Stimulated activated CD4-positive, alpha-beta T cell treated with anti-CD3 and anti-CD28 coated beads, Interleukin-1b, Interleukin-23, amount 100 ng/mL, for 48 hours (primary cell): ENCODE data around the gene GRIA4.

ENCODE experiments used
- DNase-seq: peaks from one replicate; pipeline ENCODE4 v3.0.0-alpha.2; 2020

Gene GRIA4

GRCh38 chr11:105609832-105610781 lies at the start of gene GRIA4:
GRIA4 (plus strand) TSS chr11:105610073; CDS start chr11:105610998, 925 bp downstream.
- DNase-seq = peak; percentile 5

DNA sequence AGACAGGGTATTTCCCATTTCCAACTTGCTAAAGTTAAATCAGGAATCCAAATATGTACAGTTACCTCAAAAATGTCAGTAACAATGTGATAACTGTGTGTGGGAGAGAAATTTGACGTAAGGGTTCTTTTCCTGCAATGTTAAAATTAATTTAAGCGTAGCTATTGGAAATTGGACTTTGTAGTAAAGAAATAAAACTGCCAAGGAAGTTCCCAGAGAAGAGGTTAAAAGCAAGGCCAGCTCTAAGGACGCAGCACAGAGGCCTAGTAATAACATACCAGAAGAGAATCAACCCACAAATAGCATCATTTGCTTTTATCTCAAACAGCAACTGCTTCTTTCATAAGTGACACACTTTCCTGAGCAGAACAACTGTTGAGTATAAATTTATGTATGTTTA lies 36.8 kb upstream of the GRIA4 start:
- DNase-seq = no peak

- no peak for DNase-seq
Measured at GRCh38 chr11:105574974-105575373, 34.9 kb upstream of the GRIA4 start.

GRCh38 chr11:105577641-105578040 lies 32.2 kb upstream of the GRIA4 start:
- no peak for DNase-seq

GRCh38 chr11:105579111-105579510 lies 30.8 kb upstream of the GRIA4 start:
- no peak for DNase-seq

DNA sequence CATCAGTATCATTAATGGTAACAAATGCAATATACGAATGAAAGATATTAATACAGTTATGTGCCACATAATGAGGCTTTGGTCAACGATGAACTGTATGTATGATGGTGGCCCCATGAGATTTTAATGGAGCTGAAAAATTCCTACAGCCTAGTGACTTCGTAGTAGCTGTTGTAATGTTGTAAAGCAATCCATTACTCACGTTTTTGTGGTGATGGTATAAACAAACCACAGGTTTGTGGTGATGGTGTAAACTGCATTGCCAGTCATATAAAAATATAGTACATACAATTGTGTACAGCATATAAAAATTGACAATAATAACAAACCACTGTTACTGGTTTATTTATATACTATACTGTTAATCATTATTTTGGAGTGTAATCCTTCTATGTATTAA lies 27.4 kb upstream of the GRIA4 start:
- DNase-seq = no peak

DNA sequence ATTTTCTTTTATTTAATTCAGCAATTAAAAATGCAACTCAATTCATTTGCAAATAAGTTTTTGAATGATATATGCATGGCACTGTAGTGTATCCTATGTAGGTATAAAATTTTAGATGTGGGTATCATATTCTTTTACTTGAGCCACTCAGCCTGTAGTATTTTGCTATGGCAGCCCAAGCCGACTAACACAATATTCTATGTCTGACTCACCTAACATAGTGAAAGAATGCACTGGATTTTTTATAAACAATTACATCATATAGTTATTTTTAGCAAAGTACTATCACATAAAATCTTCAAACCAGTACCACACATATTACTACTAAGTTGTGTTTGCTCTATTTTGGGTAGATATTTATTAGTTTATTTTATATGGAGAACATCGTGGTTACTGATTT lies 21.9 kb upstream of the GRIA4 start:
- DNase-seq = no peak

DNA sequence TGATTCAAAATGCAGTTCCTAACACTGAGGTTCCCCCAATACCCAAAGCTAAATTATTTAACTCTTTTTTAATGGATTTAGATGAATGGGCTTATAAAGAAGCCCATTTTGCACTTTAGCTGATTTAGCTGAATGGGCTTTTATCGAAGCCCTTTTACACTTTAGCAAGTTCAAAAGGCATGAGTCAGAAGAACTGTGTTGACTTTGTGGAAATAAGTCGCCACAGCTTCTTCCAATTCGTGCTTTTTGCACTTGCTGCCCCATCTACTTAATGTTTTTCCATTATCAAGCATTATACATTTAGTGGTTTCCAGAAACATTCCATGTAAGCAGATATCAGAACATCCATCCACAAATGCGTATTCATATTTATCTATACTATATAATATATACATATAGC lies 20.5 kb upstream of the GRIA4 start:
- DNase-seq = no peak

DNA sequence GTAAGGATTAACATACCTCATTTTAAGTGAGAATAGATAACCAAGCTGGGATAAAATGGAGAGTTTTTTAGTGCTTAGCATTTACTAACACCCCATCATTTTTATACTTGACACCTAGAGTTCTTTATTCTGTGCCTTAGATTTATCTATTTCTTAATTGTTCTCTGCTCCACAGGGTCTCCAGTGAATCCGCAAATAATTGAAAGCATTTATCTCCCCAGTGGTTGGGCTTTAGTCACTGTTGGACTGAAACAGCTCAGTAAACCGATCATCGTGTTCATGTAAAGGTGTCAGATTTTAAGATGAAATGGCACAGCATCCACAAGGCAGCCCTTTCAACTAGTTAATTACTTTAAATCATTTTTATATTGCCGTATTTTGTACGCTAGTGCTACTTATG lies 17.8 kb upstream of the GRIA4 start:
- no peak for DNase-seq

- no peak for DNase-seq
Measured at GRCh38 chr11:105598371-105598770, 11.5 kb upstream of the GRIA4 start.

GRCh38 chr11:105603156-105603555 lies 6.7 kb upstream of the GRIA4 start:
- DNase-seq = no peak

GRCh38 chr11:105609341-105609781 lies 512 bp upstream of the GRIA4 start:
- peak; percentile 5 for DNase-seq

- DNase-seq = no peak
Measured at GRCh38 chr11:105610871-105611571, 1.1 kb downstream of the GRIA4 start.

DNA sequence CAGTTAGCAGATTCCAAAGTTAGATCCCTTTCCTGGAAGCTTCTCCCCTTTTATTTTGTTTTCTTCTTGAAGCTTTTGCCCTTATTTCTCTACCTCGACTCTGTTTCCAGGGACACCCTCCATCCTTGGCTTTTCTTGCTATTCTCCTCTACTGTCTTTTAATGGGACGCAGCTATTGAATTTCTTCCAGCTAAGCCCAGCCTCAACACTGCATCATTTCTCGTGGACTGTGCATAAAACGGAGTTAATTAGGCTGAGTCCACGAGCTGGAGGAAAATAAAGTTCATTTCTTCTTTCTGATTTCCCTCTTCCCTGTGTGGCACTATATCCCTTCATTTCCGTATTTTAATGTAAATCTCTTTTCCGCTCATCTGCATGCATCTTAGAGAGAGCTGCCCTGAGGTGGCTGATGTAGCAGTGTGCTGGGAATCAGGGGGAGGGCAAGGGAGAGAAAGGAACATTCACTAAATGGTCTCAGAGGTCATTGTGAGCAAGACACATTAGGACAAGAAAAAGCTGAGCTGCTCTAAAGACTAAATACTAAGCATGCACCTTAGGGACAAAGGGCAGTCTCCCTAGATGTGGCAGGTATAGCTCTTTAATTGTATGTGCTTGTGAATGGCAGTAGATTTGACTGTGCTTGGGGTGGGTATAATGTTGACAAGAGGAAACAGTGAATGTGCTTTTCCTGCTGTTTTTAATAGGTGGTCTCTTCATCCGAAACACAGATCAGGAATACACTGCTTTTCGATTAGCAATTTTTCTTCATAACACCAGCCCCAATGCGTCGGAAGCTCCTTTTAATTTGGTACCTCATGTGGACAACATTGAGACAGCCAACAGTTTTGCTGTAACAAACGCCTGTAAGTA lies 1.9 kb downstream of the GRIA4 start:
- DNase-seq = no peak

GRCh38 chr11:105612771-105613170 lies 2.9 kb downstream of the GRIA4 start:
- DNase-seq = no peak

- no peak for DNase-seq
Measured at GRCh38 chr11:105613183-105613582, 3.3 kb downstream of the GRIA4 start.

GRCh38 chr11:105618343-105618955 lies 8.6 kb downstream of the GRIA4 start:
- no peak for DNase-seq

- DNase-seq = no peak
Measured at GRCh38 chr11:105619556-105619955, 9.7 kb downstream of the GRIA4 start.

- DNase-seq = no peak
Measured at GRCh38 chr11:105622016-105622415, 12.1 kb downstream of the GRIA4 start.

DNA sequence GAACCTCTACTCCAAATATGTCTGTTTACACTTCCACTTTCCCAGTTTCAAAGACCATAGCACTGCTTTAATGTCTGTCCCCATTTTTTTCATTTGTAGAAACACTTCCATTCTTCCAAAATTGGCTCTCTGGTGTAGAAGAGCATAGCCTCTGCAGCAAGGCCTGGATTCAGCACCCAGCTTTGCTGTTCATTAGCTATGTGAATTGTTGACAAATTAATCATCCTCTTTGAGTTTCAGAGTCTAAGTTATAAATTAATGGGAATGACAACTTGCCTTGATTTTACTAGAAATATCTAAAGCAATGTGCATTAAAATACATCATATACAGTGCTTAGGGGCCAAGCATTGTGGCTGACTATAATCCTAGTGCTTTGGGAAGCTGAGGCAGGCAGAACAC lies 22.4 kb downstream of the GRIA4 start:
- no peak for DNase-seq

DNA sequence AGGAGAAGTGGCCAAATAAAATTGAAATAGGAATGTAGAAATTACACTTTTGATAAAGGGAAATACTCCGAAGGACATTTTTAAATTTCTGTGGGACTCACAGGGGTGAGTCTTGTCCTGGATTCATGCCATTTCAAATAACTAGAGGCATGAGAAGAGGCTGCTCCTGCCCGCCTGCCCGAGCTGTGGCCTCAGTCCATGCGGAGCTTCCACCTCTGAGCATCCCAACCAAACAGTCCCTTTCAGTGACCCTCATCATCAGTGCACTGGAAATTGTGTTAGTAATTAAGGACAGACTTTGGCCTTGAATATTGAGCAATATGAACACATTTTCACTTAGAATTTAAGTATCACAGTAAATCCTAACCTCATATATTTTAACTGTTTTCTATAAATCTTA lies 25.6 kb downstream of the GRIA4 start:
- no peak for DNase-seq

GRCh38 chr11:105636496-105636895 lies 26.6 kb downstream of the GRIA4 start:
- no peak for DNase-seq

DNA sequence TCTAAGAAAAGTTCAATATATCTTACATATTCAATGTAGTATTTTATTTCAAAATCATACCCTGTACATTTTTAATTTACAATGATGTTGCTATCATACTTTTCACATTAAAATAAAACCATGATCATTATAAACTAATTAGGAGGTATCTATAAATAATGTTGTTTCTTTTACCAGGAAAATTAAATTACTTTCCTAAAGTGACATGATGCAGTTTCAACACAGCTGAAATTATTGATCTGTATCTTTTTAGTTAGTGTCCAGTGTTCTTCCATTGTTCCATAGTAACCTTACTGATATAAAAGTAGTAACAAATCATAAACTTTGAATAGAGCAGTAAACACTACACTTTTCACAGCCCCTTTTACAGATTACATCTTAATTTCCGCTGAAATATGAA lies 29.7 kb downstream of the GRIA4 start:
- DNase-seq = no peak
